Fibroblast of lung (primary cell): Measurements from ENCODE around the gene ZBTB39. TPM values are rescaled to one million over a fixed set of nuclear protein-coding genes. Genes with fewer than 3 reads are reported as not detected.

Source experiments
- DNase-seq, 2 donors: peaks; one replicate each; pipeline versions ENCODE4 v3.0.0 to v3.0.0-alpha.2; 2010; ENCODE audit warnings: low read depth in 2 of 2
- H2AFZ ChIP-seq: 2 replicates; pipeline ENCODE4 v1.5.1; 2012; ENCODE audit warnings: low read length, control low read depth, inconsistent platforms
- H3K27ac ChIP-seq: 2 replicates; pipeline ENCODE4 v1.5.1; 2011; ENCODE audit warnings: low read length, control low read depth; ENCODE audit not compliant: insufficient read depth
- H3K27me3 ChIP-seq: 2 replicates; pipeline ENCODE4 v1.5.1; 2011; ENCODE audit warnings: mild to moderate bottlenecking, low read length; ENCODE audit not compliant: control insufficient read depth, insufficient read depth
- H3K36me3 ChIP-seq: 2 replicates; pipeline ENCODE4 v1.5.1; 2011; ENCODE audit warnings: low read length; ENCODE audit not compliant: control insufficient read depth, insufficient read depth
- H3K4me1 ChIP-seq: 2 replicates; pipeline ENCODE4 v1.5.1; 2011; ENCODE audit warnings: low read length; ENCODE audit not compliant: control insufficient read depth, insufficient read depth; ENCODE audit errors: extremely low read depth
- H3K4me2 ChIP-seq: 2 replicates; pipeline ENCODE4 v1.5.1; 2011; ENCODE audit warnings: low read length, control low read depth; ENCODE audit not compliant: insufficient read depth; ENCODE audit errors: extremely low read depth
- H3K4me3 ChIP-seq, 4 experiments: fragments of 200-600 bp in 1 of 4; sonication (generic) in 1 of 4; replicated peaks in 1 of 4; 2 replicates each; pipeline ENCODE4 v1.5.1; 2011 to 2016; ENCODE audit warnings: low read length in 4 of 4, low read depth in 3 of 4, mild to moderate bottlenecking in 3 of 4, control low read depth in 2 of 4, inconsistent platforms in 1 of 4, mixed read lengths in 1 of 4; ENCODE audit not compliant: insufficient read depth in 1 of 4; ENCODE audit errors: control extremely low read depth in 1 of 4
- H3K79me2 ChIP-seq: 2 replicates; pipeline ENCODE4 v1.5.1; 2012; ENCODE audit warnings: mild to moderate bottlenecking, low read length, inconsistent platforms; ENCODE audit not compliant: control insufficient read depth, insufficient read depth
- H3K9ac ChIP-seq: 2 replicates; pipeline ENCODE4 v1.5.1; 2011; ENCODE audit warnings: mild to moderate bottlenecking, low read length, control low read depth; ENCODE audit not compliant: insufficient read depth
- H3K9me3 ChIP-seq: 2 replicates; pipeline ENCODE4 v1.5.1; 2012; ENCODE audit warnings: low read depth, low read length; ENCODE audit not compliant: control insufficient read depth, insufficient read depth
- H4K20me1 ChIP-seq: 2 replicates; pipeline ENCODE4 v1.5.1; 2011; ENCODE audit warnings: low read length; ENCODE audit not compliant: control insufficient read depth, insufficient read depth; ENCODE audit errors: extremely low read depth
- CTCF ChIP-seq, 2 donors: IDR thresholded peaks in 1 of 2; conservative IDR thresholded peaks in 1 of 2; 1 replicate in 1 of 2; 2 replicates in 1 of 2; pipeline ENCODE4 v1.5.1; 2011 to 2012; ENCODE audit warnings: low read length in 2 of 2, control low read depth in 1 of 2, inconsistent platforms in 1 of 2, low read depth in 1 of 2, mild to moderate bottlenecking in 1 of 2
- EZH2 ChIP-seq: IDR thresholded peaks from 2 replicates; pipeline ENCODE4 v1.5.1; 2012; ENCODE audit warnings: low read length, control low read depth, mild to moderate bottlenecking; ENCODE audit errors: missing control alignments
- polyA plus RNA-seq, 2 donors: library from polyadenylated mRNA; depleted of rRNA in 1 of 2; stranded (reverse) in 1 of 2; unstranded in 1 of 2; fragments of >200 nt; gene quantifications; 2 replicates each; pipeline ENCODE4 v1.2.1, GENCODE V29; 2011 to 2012; ENCODE audit warnings: missing spikeins in 1 of 2
- total RNA-seq: library from RNA; depleted of rRNA; stranded (reverse); fragments of >200 nt; gene quantifications from 2 replicates; pipeline ENCODE4 v1.2.1, GENCODE V29; 2014

The ZBTB39 gene
- total and polyA plus RNA-seq, 2 donors (not counting 1 experiment from before 2014, with no cell fraction given) = 3.2 to 3.8 TPM

GRCh38 chr12:56954057-56954957 lies 52.0 kb downstream of the ZBTB39 start:
- no peak overlapping the region for H3K4me3 ChIP-seq
- H3K4me2 ChIP-seq = no peak overlapping the region
- H3K79me2 ChIP-seq = no peaks in the 10 kb centered on the region
- H3K27ac ChIP-seq = no peak overlapping the region
- no peaks in the 10 kb centered on the region for H3K4me1 ChIP-seq
- TF ChIP-seq EZH2 (no peak), CTCF (conservative IDR thresholded peaks at IDR 0.05 in 1 of 2, IDR thresholded peaks at IDR 0.05 in 1 of 2; ENCODE audit: low read depth in 1 of 2, low read length in 2 of 2) (no peak)
- H3K9me3 ChIP-seq = no peaks in the 10 kb centered on the region
- H3K27me3 ChIP-seq = peaks cover 3% of the 10 kb centered on the region
- no peak for DNase-seq
- no peaks in the 10 kb centered on the region for H3K36me3 ChIP-seq
- H3K9ac ChIP-seq = no peak overlapping the region
- no peak overlapping the region for H2AFZ ChIP-seq
- H4K20me1 ChIP-seq = no peaks in the 10 kb centered on the region

- no peak for DNase-seq
- no peak overlapping the region for H3K9ac ChIP-seq
- no peak overlapping the region for H3K27ac ChIP-seq
- H3K36me3 ChIP-seq = no peaks in the 10 kb centered on the region
- no peak overlapping the region for H3K4me3 ChIP-seq
- no peaks in the 10 kb centered on the region for H4K20me1 ChIP-seq
- H3K4me2 ChIP-seq = no peak overlapping the region
- H3K4me1 ChIP-seq = no peaks in the 10 kb centered on the region
- no peak overlapping the region for H2AFZ ChIP-seq
- no peak for TF ChIP-seq CTCF (conservative IDR thresholded peaks at IDR 0.05 in 1 of 2, IDR thresholded peaks at IDR 0.05 in 1 of 2; ENCODE audit: low read depth in 1 of 2, low read length in 2 of 2)
- TF ChIP-seq EZH2 = no peak
- no peaks in the 10 kb centered on the region for H3K9me3 ChIP-seq
- peaks cover 3% of the 10 kb centered on the region for H3K27me3 ChIP-seq
- no peaks in the 10 kb centered on the region for H3K79me2 ChIP-seq
Observed at GRCh38 chr12:56953314-56953713, 53.0 kb downstream of the ZBTB39 start.

- H3K27ac ChIP-seq = no peak overlapping the region
- H3K36me3 ChIP-seq = no peaks in the 10 kb centered on the region
- no peak overlapping the region for H3K4me3 ChIP-seq
- no peak overlapping the region for H2AFZ ChIP-seq
- H3K9me3 ChIP-seq = no peaks in the 10 kb centered on the region
- TF ChIP-seq EZH2 (no peak), CTCF (conservative IDR thresholded peaks at IDR 0.05 in 1 of 2, IDR thresholded peaks at IDR 0.05 in 1 of 2; ENCODE audit: low read depth in 1 of 2, low read length in 2 of 2) (no peak)
- no peak for DNase-seq
- H3K4me1 ChIP-seq = no peaks in the 10 kb centered on the region
- H3K79me2 ChIP-seq = no peaks in the 10 kb centered on the region
- H3K27me3 ChIP-seq = peaks cover 2% of the 10 kb centered on the region
- H4K20me1 ChIP-seq = no peaks in the 10 kb centered on the region
- no peak overlapping the region for H3K4me2 ChIP-seq
- H3K9ac ChIP-seq = no peak overlapping the region
Observed at GRCh38 chr12:56951582-56952339, 54.6 kb downstream of the ZBTB39 start.
